WTC11 (cell line): ENCODE results near the gene TRIOBP. TPM values are rescaled to one million over a fixed set of nuclear protein-coding genes. Genes with fewer than 3 reads are reported as not detected.
A peak's percentile ranks its signal among the peaks of the same experiment; 100 is the strongest.

Experiments used
- ATAC-seq: fragments of 200-7000 bp; cut with Tn5 transposase; 2 replicates; pipeline ENCODE4 v1.10.0; 2021; ENCODE audit warnings: mild to moderate bottlenecking, moderate library complexity
- CTCF ChIA-PET: fragments of 300-600 bp; sonication (Branson Sonifier 250); formaldehyde crosslinking; loops from one replicate; lab custom pipeline; 2021; ENCODE audit warnings: antibody characterized with exemption; lab: Charles Lee
- POLR2A ChIA-PET: fragments of 350-600 bp; sonication (Branson Sonifier 250); formaldehyde crosslinking; loops from one replicate; lab custom pipeline; 2021; ENCODE audit warnings: antibody characterized with exemption; lab: Charles Lee
- DNase-seq: peaks from one replicate; pipeline ENCODE4 v3.0.0; 2021; ENCODE audit warnings: low spot score
- H3K27ac Mint-ChIP-seq: 2 replicates; pipeline ENCODE4 v1.8.0; 2021; ENCODE audit warnings: mixed read lengths
- H3K27me3 Mint-ChIP-seq: 2 replicates; pipeline ENCODE4 v1.8.0; 2021; ENCODE audit warnings: low read depth, mild to moderate bottlenecking, moderate library complexity, mixed read lengths
- H3K36me3 Mint-ChIP-seq: 2 replicates; pipeline ENCODE4 v1.8.0; 2021; ENCODE audit warnings: mixed read lengths
- H3K4me1 Mint-ChIP-seq: 2 replicates; pipeline ENCODE4 v1.8.0; 2022; ENCODE audit warnings: mixed read lengths
- H3K4me3 Mint-ChIP-seq: 2 replicates; pipeline ENCODE4 v1.8.0; 2021; ENCODE audit warnings: mild to moderate bottlenecking, moderate library complexity, mixed read lengths
- H3K9me3 Mint-ChIP-seq: 2 replicates; pipeline ENCODE4 v1.8.0; 2021; ENCODE audit warnings: mixed read lengths
- ATF1 ChIP-seq: sonication (generic); formaldehyde crosslinking; IDR thresholded peaks from 2 replicates; pipeline ENCODE4 v1.8.1; 2023; ENCODE audit warnings: mild to moderate bottlenecking, moderate library complexity, missing genetic modification reagents
- GTF2I ChIP-seq: fragments of 250-450 bp; sonication (Bioruptor Pico); conservative IDR thresholded peaks from 2 replicates; pipeline ENCODE4 v1.4.0; 2021; ENCODE audit warnings: mild to moderate bottlenecking
- HMGA2 ChIP-seq: fragments of 250-450 bp; sonication (Bioruptor Pico); IDR thresholded peaks from 2 replicates; pipeline ENCODE4 v1.4.0; 2021; ENCODE audit warnings: mild to moderate bottlenecking, moderate library complexity
- IRF2 ChIP-seq: sonication (generic); formaldehyde crosslinking; IDR thresholded peaks from 2 replicates; pipeline ENCODE4 v1.8.0; 2022; ENCODE audit warnings: low read depth, missing genetic modification reagents, borderline replicate concordance
- JAZF1 ChIP-seq: fragments of 250-450 bp; sonication (Bioruptor Pico); IDR thresholded peaks from 2 replicates; pipeline ENCODE4 v1.9.0; 2021; ENCODE audit warnings: moderate library complexity, mild to moderate bottlenecking, inconsistent platforms
- JUN ChIP-seq: sonication (generic); formaldehyde crosslinking; IDR thresholded peaks from 2 replicates; pipeline ENCODE4 v1.8.0; 2023; ENCODE audit warnings: mild to moderate bottlenecking, missing genetic modification reagents
- KAT7 ChIP-seq: sonication (generic); formaldehyde crosslinking; IDR thresholded peaks from 2 replicates; pipeline ENCODE4 v1.8.1; 2023; ENCODE audit warnings: missing genetic modification reagents, mild to moderate bottlenecking, borderline replicate concordance
- MXD4 ChIP-seq: fragments of 250-450 bp; sonication (Bioruptor Pico); IDR thresholded peaks from 2 replicates; pipeline ENCODE4 v1.8.0; 2021; ENCODE audit warnings: mild to moderate bottlenecking, moderate library complexity, borderline replicate concordance
- MYBL2 ChIP-seq: sonication (generic); formaldehyde crosslinking; IDR thresholded peaks from 2 replicates; pipeline ENCODE4 v1.8.1; 2023; ENCODE audit warnings: mild to moderate bottlenecking, moderate library complexity, missing genetic modification reagents
- NFYB ChIP-seq: sonication (generic); formaldehyde crosslinking; conservative IDR thresholded peaks from 2 replicates; pipeline ENCODE4 v1.8.0; 2022; ENCODE audit warnings: low read depth, missing genetic modification reagents
- OVOL2 ChIP-seq: fragments of 250-450 bp; sonication (Bioruptor Pico); IDR thresholded peaks from 2 replicates; pipeline ENCODE4 v1.9.0; 2021; ENCODE audit warnings: mild to moderate bottlenecking, borderline replicate concordance
- TCF7 ChIP-seq: sonication (generic); formaldehyde crosslinking; IDR thresholded peaks from 2 replicates; pipeline ENCODE4 v1.8.0; 2022; ENCODE audit warnings: mild to moderate bottlenecking, low read depth, missing genetic modification reagents, moderate library complexity
- TEAD1 ChIP-seq: sonication (generic); formaldehyde crosslinking; IDR thresholded peaks from 2 replicates; pipeline ENCODE4 v1.8.0; 2022; ENCODE audit warnings: mild to moderate bottlenecking, missing genetic modification reagents
- ZNF138 ChIP-seq: sonication (generic); formaldehyde crosslinking; conservative IDR thresholded peaks from 2 replicates; pipeline ENCODE4 v1.8.1; 2022; ENCODE audit warnings: mild to moderate bottlenecking, moderate library complexity, missing genetic modification reagents
- ZNF219 ChIP-seq: sonication (generic); formaldehyde crosslinking; IDR thresholded peaks from 2 replicates; pipeline ENCODE4 v1.8.0; 2023; ENCODE audit warnings: missing genetic modification reagents, mild to moderate bottlenecking, borderline replicate concordance
- ZNF263 ChIP-seq: sonication (generic); formaldehyde crosslinking; IDR thresholded peaks from 2 replicates; pipeline ENCODE4 v1.8.1; 2022; ENCODE audit warnings: low read depth, mild to moderate bottlenecking, moderate library complexity, missing genetic modification reagents
- total RNA-seq: library from RNA; stranded (reverse); gene quantifications from 3 replicates; pipeline ENCODE4 v1.2.3, GENCODE V29; 2021
- TF ChIP-seq, protein P1 (sequence below): sonication (generic); formaldehyde crosslinking; IDR thresholded peaks from 2 replicates; pipeline ENCODE4 v1.8.0; 2022; ENCODE audit warnings: missing genetic modification reagents
- TF ChIP-seq, protein P2 (sequence below): sonication (generic); formaldehyde crosslinking; IDR thresholded peaks from 2 replicates; pipeline ENCODE4 v1.8.1; 2022; ENCODE audit warnings: low read depth, missing genetic modification reagents, borderline replicate concordance
- TF ChIP-seq, protein P3 (sequence below): sonication (generic); formaldehyde crosslinking; conservative IDR thresholded peaks from 2 replicates; pipeline ENCODE4 v1.8.1; 2022; ENCODE audit warnings: mild to moderate bottlenecking, missing genetic modification reagents
- TF ChIP-seq, protein P4 (sequence below): sonication (generic); formaldehyde crosslinking; IDR thresholded peaks from 2 replicates; pipeline ENCODE4 v1.8.0; 2023; ENCODE audit warnings: missing genetic modification reagents, mild to moderate bottlenecking, borderline replicate concordance

Gene TRIOBP
- total RNA-seq, 1 experiment from 2014 or later, result 54.0 TPM

DNA sequence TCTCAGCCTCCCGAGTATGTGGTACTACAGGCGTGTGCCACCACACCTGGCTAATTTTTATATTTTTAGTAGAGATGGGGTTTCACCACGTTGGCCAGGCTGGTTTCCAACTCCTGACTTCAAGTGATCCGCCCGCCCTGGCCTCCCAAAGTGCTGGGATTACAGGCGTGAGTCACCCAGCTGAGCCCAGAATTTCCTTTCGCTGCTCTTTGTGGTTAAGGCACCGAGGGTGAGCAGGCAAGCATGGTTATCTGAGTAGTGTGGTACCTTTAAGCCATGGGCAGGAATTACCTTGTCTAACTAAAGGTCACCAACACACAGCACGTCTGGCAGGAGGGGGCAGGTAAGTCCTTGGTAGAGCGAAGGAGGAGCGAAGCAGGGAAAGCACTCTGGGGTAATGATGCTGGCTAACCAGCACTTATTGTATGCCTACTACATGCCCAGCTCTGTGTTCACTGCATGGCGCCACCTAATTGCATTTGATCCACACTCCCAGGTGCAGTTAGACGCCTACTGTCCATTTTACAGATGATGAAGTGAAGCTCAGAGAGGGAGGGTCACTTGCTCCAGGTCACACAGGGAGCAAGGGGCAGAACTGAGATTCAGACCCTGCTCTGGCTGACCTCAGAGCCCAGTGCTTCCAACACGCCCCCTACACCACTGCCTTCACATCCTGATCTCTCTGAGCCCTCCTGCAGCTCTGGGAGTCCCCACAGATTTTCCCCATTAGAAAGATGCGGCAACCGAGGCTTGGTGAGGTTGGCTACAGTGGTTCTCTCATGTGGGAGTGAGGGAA lies 45.7 kb downstream of the TRIOBP start (continued):
- TF ChIP-seq ATF1 (CRISPR knock-in tag), result no peak
- TF ChIP-seq, all 79 proteins: peak for 0

DNA sequence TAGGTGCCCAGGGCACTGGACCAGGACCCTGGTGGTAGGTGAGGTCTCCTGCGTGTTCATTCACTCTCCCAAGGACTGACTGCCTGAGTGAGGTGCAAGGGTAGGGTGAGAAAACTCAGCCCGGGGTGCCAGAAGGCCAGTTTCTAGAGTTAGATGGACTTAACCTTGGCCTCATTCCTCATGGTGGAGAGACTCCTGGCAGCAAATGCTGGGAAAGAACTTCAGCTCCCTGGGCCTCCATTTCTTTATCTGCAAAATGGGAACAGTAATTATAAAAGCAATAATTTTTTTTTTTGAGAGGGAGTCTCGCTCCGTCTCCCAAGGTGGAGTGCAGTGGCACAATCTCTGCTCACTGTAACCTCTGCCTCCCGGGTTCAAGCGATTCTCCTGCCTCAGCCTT lies 47.7 kb downstream of the TRIOBP start:
- Mint-ChIP-seq H3K9me3 (no peaks in the 10 kb centered on the region), H3K36me3 (no peaks in the 10 kb centered on the region; the same call in none of the 2 replicates), H3K4me3 (peak overlapping the region; percentile 39; the same call in 1 of the 2 replicates), H3K27me3 (peaks cover 55% of the 10 kb centered on the region), H3K4me1 (peaks cover 19% of the 10 kb centered on the region), H3K27ac (no peak overlapping the region)
- no peak for DNase-seq
- CTCF ChIA-PET, result interaction anchor here (1.2 kb wide), 1 partner anchor 101 kb away, joined by 3 read pairs; no protein-coding TSS in a partner anchor
- ATAC-seq, result no peak
- no peak for TF ChIP-seq ZNF138 (CRISPR knock-in tag)
- TF ChIP-seq NFYB (CRISPR knock-in tag), result no peak
- TF ChIP-seq HMGA2 (CRISPR knock-in tag), result no peak
- no peak for TF ChIP-seq MXD4
- no peak for TF ChIP-seq JUN (CRISPR knock-in tag)
- no peak for TF ChIP-seq JAZF1
- POLR2A ChIA-PET, result no interaction called here

DNA sequence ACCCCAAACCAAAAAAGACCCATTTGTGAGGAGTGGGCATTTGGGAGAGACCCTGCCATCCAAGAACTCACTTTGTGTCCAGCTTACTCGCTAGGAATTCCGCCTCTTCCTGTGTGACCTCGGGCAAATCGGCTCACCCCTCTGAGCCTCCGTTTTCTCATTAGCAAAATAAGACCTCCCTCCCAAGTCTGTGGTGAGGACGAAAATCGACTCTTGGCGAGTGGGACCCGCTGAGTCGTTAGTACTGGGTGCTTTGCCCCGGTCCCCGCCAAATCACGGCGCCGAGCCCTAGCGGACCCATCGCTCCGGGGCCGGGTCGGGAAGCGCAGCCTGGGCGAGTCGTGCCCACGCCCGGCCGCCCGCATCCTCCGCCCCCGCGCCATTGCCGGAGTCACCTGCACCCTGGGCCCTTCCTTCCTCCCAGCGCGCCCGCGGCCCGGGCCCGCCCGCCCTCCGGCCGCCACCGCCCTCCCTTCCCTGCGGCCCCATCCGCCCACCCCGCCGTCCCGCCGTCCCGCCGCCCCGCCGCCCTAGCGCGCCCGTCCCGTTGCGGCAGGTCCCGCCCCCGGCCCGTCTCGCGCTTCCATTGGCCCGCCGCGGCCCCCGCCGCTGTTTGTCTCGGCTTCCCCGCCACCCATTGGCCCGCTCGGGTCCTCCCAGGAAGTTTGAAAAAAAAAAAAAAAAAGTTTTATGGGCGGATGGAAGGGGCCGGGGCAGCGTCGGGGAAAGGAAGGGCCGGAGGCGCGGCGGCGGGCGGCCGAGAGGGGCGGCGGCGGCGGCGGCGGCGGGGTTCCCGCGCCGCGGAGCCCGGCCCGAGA lies 48.9 kb downstream of the TRIOBP start:
- DNase-seq (peak; percentile 89), ATAC-seq (peak; percentile 81)
- Mint-ChIP-seq H3K36me3 (no peaks in the 10 kb centered on the region; the same call in 1 of the 2 replicates), H3K4me3 (peak overlapping the region; percentile 89), H3K27ac (peak overlapping the region; percentile 90), H3K9me3 (no peaks in the 10 kb centered on the region), H3K27me3 (peaks cover 46% of the 10 kb centered on the region), H3K4me1 (peaks cover 17% of the 10 kb centered on the region)
- ChIA-PET POLR2A (no interaction called here), CTCF (interaction anchor here (1.2 kb wide), 1 partner anchor 102 kb away, joined by 3 read pairs; no protein-coding TSS in a partner anchor)
- TF ChIP-seq MYBL2 (CRISPR knock-in tag) (no peak), ZNF138 (CRISPR knock-in tag) (no peak), GTF2I (CRISPR knock-in tag) (0 out of 2 replicates have a peak, but pooled peaks have one; percentile 55), ZNF263 (CRISPR knock-in tag) (no peak), NFYB (CRISPR knock-in tag) (peak; percentile 63), TEAD1 (CRISPR knock-in tag) (no peak; the same call in 1 of the 2 replicates), KAT7 (0 out of 2 replicates have a peak, but pooled peaks have one; percentile 80), OVOL2 (CRISPR knock-in tag) (no peak), IRF2 (no peak), TCF7 (CRISPR knock-in tag) (no peak), ZNF219 (no peak)
- TF ChIP-seq, protein P1, sequence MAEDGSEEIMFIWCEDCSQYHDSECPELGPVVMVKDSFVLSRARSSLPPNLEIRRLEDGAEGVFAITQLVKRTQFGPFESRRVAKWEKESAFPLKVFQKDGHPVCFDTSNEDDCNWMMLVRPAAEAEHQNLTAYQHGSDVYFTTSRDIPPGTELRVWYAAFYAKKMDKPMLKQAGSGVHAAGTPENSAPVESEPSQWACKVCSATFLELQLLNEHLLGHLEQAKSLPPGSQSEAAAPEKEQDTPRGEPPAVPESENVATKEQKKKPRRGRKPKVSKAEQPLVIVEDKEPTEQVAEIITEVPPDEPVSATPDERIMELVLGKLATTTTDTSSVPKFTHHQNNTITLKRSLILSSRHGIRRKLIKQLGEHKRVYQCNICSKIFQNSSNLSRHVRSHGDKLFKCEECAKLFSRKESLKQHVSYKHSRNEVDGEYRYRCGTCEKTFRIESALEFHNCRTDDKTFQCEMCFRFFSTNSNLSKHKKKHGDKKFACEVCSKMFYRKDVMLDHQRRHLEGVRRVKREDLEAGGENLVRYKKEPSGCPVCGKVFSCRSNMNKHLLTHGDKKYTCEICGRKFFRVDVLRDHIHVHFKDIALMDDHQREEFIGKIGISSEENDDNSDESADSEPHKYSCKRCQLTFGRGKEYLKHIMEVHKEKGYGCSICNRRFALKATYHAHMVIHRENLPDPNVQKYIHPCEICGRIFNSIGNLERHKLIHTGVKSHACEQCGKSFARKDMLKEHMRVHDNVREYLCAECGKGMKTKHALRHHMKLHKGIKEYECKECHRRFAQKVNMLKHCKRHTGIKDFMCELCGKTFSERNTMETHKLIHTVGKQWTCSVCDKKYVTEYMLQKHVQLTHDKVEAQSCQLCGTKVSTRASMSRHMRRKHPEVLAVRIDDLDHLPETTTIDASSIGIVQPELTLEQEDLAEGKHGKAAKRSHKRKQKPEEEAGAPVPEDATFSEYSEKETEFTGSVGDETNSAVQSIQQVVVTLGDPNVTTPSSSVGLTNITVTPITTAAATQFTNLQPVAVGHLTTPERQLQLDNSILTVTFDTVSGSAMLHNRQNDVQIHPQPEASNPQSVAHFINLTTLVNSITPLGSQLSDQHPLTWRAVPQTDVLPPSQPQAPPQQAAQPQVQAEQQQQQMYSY (CRISPR knock-in tag), result peak; percentile 35; the same call in 1 of the 2 replicates
- TF ChIP-seq, protein P2, sequence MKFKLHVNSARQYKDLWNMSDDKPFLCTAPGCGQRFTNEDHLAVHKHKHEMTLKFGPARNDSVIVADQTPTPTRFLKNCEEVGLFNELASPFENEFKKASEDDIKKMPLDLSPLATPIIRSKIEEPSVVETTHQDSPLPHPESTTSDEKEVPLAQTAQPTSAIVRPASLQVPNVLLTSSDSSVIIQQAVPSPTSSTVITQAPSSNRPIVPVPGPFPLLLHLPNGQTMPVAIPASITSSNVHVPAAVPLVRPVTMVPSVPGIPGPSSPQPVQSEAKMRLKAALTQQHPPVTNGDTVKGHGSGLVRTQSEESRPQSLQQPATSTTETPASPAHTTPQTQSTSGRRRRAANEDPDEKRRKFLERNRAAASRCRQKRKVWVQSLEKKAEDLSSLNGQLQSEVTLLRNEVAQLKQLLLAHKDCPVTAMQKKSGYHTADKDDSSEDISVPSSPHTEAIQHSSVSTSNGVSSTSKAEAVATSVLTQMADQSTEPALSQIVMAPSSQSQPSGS, result no peak
- TF ChIP-seq, protein P3, sequence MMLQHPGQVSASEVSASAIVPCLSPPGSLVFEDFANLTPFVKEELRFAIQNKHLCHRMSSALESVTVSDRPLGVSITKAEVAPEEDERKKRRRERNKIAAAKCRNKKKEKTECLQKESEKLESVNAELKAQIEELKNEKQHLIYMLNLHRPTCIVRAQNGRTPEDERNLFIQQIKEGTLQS (CRISPR knock-in tag), result no peak
- TF ChIP-seq, protein P4, sequence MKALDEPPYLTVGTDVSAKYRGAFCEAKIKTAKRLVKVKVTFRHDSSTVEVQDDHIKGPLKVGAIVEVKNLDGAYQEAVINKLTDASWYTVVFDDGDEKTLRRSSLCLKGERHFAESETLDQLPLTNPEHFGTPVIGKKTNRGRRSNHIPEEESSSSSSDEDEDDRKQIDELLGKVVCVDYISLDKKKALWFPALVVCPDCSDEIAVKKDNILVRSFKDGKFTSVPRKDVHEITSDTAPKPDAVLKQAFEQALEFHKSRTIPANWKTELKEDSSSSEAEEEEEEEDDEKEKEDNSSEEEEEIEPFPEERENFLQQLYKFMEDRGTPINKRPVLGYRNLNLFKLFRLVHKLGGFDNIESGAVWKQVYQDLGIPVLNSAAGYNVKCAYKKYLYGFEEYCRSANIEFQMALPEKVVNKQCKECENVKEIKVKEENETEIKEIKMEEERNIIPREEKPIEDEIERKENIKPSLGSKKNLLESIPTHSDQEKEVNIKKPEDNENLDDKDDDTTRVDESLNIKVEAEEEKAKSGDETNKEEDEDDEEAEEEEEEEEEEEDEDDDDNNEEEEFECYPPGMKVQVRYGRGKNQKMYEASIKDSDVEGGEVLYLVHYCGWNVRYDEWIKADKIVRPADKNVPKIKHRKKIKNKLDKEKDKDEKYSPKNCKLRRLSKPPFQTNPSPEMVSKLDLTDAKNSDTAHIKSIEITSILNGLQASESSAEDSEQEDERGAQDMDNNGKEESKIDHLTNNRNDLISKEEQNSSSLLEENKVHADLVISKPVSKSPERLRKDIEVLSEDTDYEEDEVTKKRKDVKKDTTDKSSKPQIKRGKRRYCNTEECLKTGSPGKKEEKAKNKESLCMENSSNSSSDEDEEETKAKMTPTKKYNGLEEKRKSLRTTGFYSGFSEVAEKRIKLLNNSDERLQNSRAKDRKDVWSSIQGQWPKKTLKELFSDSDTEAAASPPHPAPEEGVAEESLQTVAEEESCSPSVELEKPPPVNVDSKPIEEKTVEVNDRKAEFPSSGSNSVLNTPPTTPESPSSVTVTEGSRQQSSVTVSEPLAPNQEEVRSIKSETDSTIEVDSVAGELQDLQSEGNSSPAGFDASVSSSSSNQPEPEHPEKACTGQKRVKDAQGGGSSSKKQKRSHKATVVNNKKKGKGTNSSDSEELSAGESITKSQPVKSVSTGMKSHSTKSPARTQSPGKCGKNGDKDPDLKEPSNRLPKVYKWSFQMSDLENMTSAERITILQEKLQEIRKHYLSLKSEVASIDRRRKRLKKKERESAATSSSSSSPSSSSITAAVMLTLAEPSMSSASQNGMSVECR, result no peak; the same call in 1 of the 2 replicates
